Activated naive CD8-positive, alpha-beta T cell (primary cell): ENCODE measurements around the gene TMEM82.
"Not testable (repeated sequence)": the region's sequence is repeated elsewhere in the genome, so short reads cannot be mapped to it uniquely, and the experiment has no call there.

Experiments
- H3K27ac Mint-ChIP-seq: one replicate; pipeline ENCODE4 v1.8.0; 2021; ENCODE audit warnings: mixed read lengths
- H3K27me3 Mint-ChIP-seq: one replicate; pipeline ENCODE4 v1.8.0; 2021; ENCODE audit warnings: mixed read lengths
- H3K36me3 Mint-ChIP-seq: one replicate; pipeline ENCODE4 v1.8.0; 2021; ENCODE audit warnings: mixed read lengths
- H3K4me1 Mint-ChIP-seq: one replicate; pipeline ENCODE4 v1.8.0; 2021; ENCODE audit warnings: low read depth, mixed read lengths
- H3K4me3 Mint-ChIP-seq: one replicate; pipeline ENCODE4 v1.8.0; 2021; ENCODE audit warnings: mild to moderate bottlenecking, mixed read lengths
- H3K9me3 Mint-ChIP-seq: one replicate; pipeline ENCODE4 v1.8.0; 2021; ENCODE audit warnings: low read depth, mixed read lengths

TMEM82 gene

GRCh38 chr1:15742339-15742801, at the start of gene TMEM82:
TMEM82 (plus strand) TSS chr1:15742499; CDS start chr1:15742560, 61 bp downstream.
- Mint-ChIP-seq H3K27me3 (no peaks in the 10 kb centered on the region), H3K9me3 (no peaks in the 10 kb centered on the region), H3K4me1 (peaks cover 3% of the 10 kb centered on the region), H3K4me3 (no peak within 1 kb of the TSS), H3K36me3 (no peaks in the 10 kb centered on the region), H3K27ac (no peak within 1 kb of the TSS)

- Mint-ChIP-seq H3K27me3 (no peaks in the 10 kb centered on the region), H3K27ac (peak overlapping the region; percentile 82), H3K9me3 (no peaks in the 10 kb centered on the region), H3K36me3 (peaks cover 3% of the 10 kb centered on the region), H3K4me1 (peaks cover 47% of the 10 kb centered on the region), H3K4me3 (no peak overlapping the region)
Observed at GRCh38 chr1:15693371-15693770, 48.9 kb upstream of the TMEM82 start.

GRCh38 chr1:15696956-15697521, 45.3 kb upstream of the TMEM82 start:
- no peaks in the 10 kb centered on the region for H3K27me3 Mint-ChIP-seq
- H3K27ac Mint-ChIP-seq = peak overlapping the region; percentile 92

GRCh38 chr1:15698201-15698600, 44.1 kb upstream of the TMEM82 start:
- no peaks in the 10 kb centered on the region for H3K9me3 Mint-ChIP-seq
- no peaks in the 10 kb centered on the region for H3K27me3 Mint-ChIP-seq
- H3K36me3 Mint-ChIP-seq = peaks cover 3% of the 10 kb centered on the region
- peak overlapping the region; percentile 34 for H3K27ac Mint-ChIP-seq
- H3K4me1 Mint-ChIP-seq = peaks cover 46% of the 10 kb centered on the region
- H3K4me3 Mint-ChIP-seq = no peak overlapping the region

More at GRCh38 chr1:15696956-15697521, 45.3 kb upstream of the TMEM82 start:
- Mint-ChIP-seq H3K4me1 (peaks cover 48% of the 10 kb centered on the region), H3K9me3 (no peaks in the 10 kb centered on the region), H3K36me3 (peaks cover 3% of the 10 kb centered on the region), H3K4me3 (peak overlapping the region; percentile 84)

- H3K4me3 Mint-ChIP-seq, H3K27ac Mint-ChIP-seq, H3K36me3 Mint-ChIP-seq, H3K27me3 Mint-ChIP-seq, H3K9me3 Mint-ChIP-seq: not testable (repeated sequence)
- peaks cover 45% of the 10 kb centered on the region for H3K4me1 Mint-ChIP-seq
Observed at GRCh38 chr1:15699321-15699720, 43.0 kb upstream of the TMEM82 start.

- Mint-ChIP-seq H3K4me1 (peaks cover 36% of the 10 kb centered on the region), H3K27ac (no peak overlapping the region), H3K9me3 (no peaks in the 10 kb centered on the region), H3K36me3 (no peaks in the 10 kb centered on the region), H3K27me3 (no peaks in the 10 kb centered on the region), H3K4me3 (no peak overlapping the region)
Observed at GRCh38 chr1:15700508-15700907, 41.8 kb upstream of the TMEM82 start.

- Mint-ChIP-seq H3K27ac (no peak overlapping the region), H3K27me3 (no peaks in the 10 kb centered on the region), H3K4me3 (no peak overlapping the region), H3K9me3 (no peaks in the 10 kb centered on the region), H3K36me3 (peaks cover 2% of the 10 kb centered on the region), H3K4me1 (peaks cover 30% of the 10 kb centered on the region)
Observed at GRCh38 chr1:15701784-15702183, 40.5 kb upstream of the TMEM82 start.

- Mint-ChIP-seq H3K4me3 (no peak overlapping the region), H3K27me3 (no peaks in the 10 kb centered on the region), H3K36me3 (peaks cover 2% of the 10 kb centered on the region), H3K27ac (no peak overlapping the region), H3K9me3 (no peaks in the 10 kb centered on the region), H3K4me1 (peaks cover 19% of the 10 kb centered on the region)
Observed at GRCh38 chr1:15702722-15703550, 39.4 kb upstream of the TMEM82 start.

GRCh38 chr1:15703562-15703961, 38.7 kb upstream of the TMEM82 start:
- Mint-ChIP-seq H3K4me3 (no peak overlapping the region), H3K9me3 (no peaks in the 10 kb centered on the region), H3K27me3 (no peaks in the 10 kb centered on the region), H3K36me3 (peaks cover 2% of the 10 kb centered on the region), H3K27ac (no peak overlapping the region), H3K4me1 (peaks cover 16% of the 10 kb centered on the region)

- no peak overlapping the region for H3K4me3 Mint-ChIP-seq
- no peak overlapping the region for H3K27ac Mint-ChIP-seq
- no peaks in the 10 kb centered on the region for H3K9me3 Mint-ChIP-seq
- H3K4me1 Mint-ChIP-seq = peaks cover 17% of the 10 kb centered on the region
- peaks cover 2% of the 10 kb centered on the region for H3K36me3 Mint-ChIP-seq
- no peaks in the 10 kb centered on the region for H3K27me3 Mint-ChIP-seq
Observed at GRCh38 chr1:15704526-15705183, 37.6 kb upstream of the TMEM82 start.

- H3K9me3 Mint-ChIP-seq = no peaks in the 10 kb centered on the region
- no peak overlapping the region for H3K27ac Mint-ChIP-seq
- no peaks in the 10 kb centered on the region for H3K27me3 Mint-ChIP-seq
- peaks cover 17% of the 10 kb centered on the region for H3K4me1 Mint-ChIP-seq
- peaks cover 2% of the 10 kb centered on the region for H3K36me3 Mint-ChIP-seq
- H3K4me3 Mint-ChIP-seq = no peak overlapping the region
Observed at GRCh38 chr1:15705184-15705566, 37.1 kb upstream of the TMEM82 start.

- H3K27ac Mint-ChIP-seq = peak overlapping the region; percentile 41
Observed at GRCh38 chr1:15706751-15707150, 35.5 kb upstream of the TMEM82 start.

GRCh38 chr1:15707239-15707925, 34.9 kb upstream of the TMEM82 start:
- Mint-ChIP-seq H3K27me3 (no peaks in the 10 kb centered on the region), H3K9me3 (no peaks in the 10 kb centered on the region), H3K36me3 (peaks cover 2% of the 10 kb centered on the region), H3K27ac (no peak overlapping the region), H3K4me1 (peaks cover 10% of the 10 kb centered on the region), H3K4me3 (no peak overlapping the region)

More at GRCh38 chr1:15706751-15707150, 35.5 kb upstream of the TMEM82 start:
- Mint-ChIP-seq H3K9me3 (no peaks in the 10 kb centered on the region), H3K4me1 (peaks cover 13% of the 10 kb centered on the region), H3K4me3 (no peak overlapping the region), H3K36me3 (peaks cover 2% of the 10 kb centered on the region), H3K27me3 (no peaks in the 10 kb centered on the region)

- H3K4me1 Mint-ChIP-seq = peaks cover 11% of the 10 kb centered on the region
- no peak overlapping the region for H3K4me3 Mint-ChIP-seq
- H3K9me3 Mint-ChIP-seq = no peaks in the 10 kb centered on the region
- no peak overlapping the region for H3K27ac Mint-ChIP-seq
- H3K36me3 Mint-ChIP-seq = peaks cover 2% of the 10 kb centered on the region
- H3K27me3 Mint-ChIP-seq = no peaks in the 10 kb centered on the region
Observed at GRCh38 chr1:15708486-15709137, 33.7 kb upstream of the TMEM82 start.
